Femur (tissue), 1 donor: Measurements from ENCODE around the gene NT5C.
"Not testable (repeated sequence)": the region's sequence is repeated elsewhere in the genome, so short reads cannot be mapped to it uniquely, and the experiment has no call there.

ENCODE experiments used
- DNase-seq: peaks from one replicate; pipeline ENCODE4 v3.0.0-alpha.2; 2017

Gene NT5C

GRCh38 chr17:75131278-75132017 lies at the start of gene NT5C:
Gene NT5C, minus strand, starts transcription at chr17:75131742. Its CDS starts 35 bp downstream, at chr17:75131707.
- peak; percentile 91 for DNase-seq

GRCh38 chr17:75181110-75181509 lies 49.6 kb upstream of the NT5C start:
- DNase-seq = no peak

- DNase-seq = no peak
Measured at GRCh38 chr17:75178453-75178852, 46.9 kb upstream of the NT5C start.

- no peak for DNase-seq
Measured at GRCh38 chr17:75176625-75177024, 45.1 kb upstream of the NT5C start.

GRCh38 chr17:75174996-75175395 lies 43.5 kb upstream of the NT5C start:
- no peak for DNase-seq

- no peak for DNase-seq
Measured at GRCh38 chr17:75173526-75173925, 42.0 kb upstream of the NT5C start.

GRCh38 chr17:75168998-75169397 lies 37.5 kb upstream of the NT5C start:
- no peak for DNase-seq

GRCh38 chr17:75164606-75165005 lies 33.1 kb upstream of the NT5C start:
- DNase-seq = not testable (repeated sequence)

GRCh38 chr17:75163074-75163473 lies 31.5 kb upstream of the NT5C start:
- DNase-seq = no peak

GRCh38 chr17:75160211-75160610 lies 28.7 kb upstream of the NT5C start:
- no peak for DNase-seq

- no peak for DNase-seq
Measured at GRCh38 chr17:75159196-75160031, 27.9 kb upstream of the NT5C start.

- not testable (repeated sequence) for DNase-seq
Measured at GRCh38 chr17:75158480-75158879, 26.9 kb upstream of the NT5C start.

- DNase-seq = no peak
Measured at GRCh38 chr17:75155191-75155601, 23.7 kb upstream of the NT5C start.

- peak; percentile 99 for DNase-seq
Measured at GRCh38 chr17:75154195-75155106, 22.9 kb upstream of the NT5C start, which contains the start of gene JPT1. Gene JPT1, minus strand, starts transcription at chr17:75154512. Its CDS starts 115 bp downstream, at chr17:75154397.

- no peak for DNase-seq
Measured at GRCh38 chr17:75153780-75154194, 22.2 kb upstream of the NT5C start.

GRCh38 chr17:75152922-75153779 lies 21.6 kb upstream of the NT5C start:
- DNase-seq = peak; percentile 47

- DNase-seq = no peak
Measured at GRCh38 chr17:75152523-75152921, 21.0 kb upstream of the NT5C start.

GRCh38 chr17:75151930-75152329 lies 20.4 kb upstream of the NT5C start:
- DNase-seq = no peak

GRCh38 chr17:75147878-75148546 lies 16.5 kb upstream of the NT5C start:
- no peak for DNase-seq

GRCh38 chr17:75146592-75146991 lies 15.1 kb upstream of the NT5C start:
- no peak for DNase-seq

GRCh38 chr17:75144816-75145512 lies 13.4 kb upstream of the NT5C start:
- DNase-seq = no peak
